ENCODE measurements around the gene HS3ST5. TPM values are rescaled to one million over a fixed set of nuclear protein-coding genes. Genes with fewer than 3 reads are reported as not detected.

Gene HS3ST5
- total RNA-seq, 2 donors from 2014 or later = not detected

DNA sequence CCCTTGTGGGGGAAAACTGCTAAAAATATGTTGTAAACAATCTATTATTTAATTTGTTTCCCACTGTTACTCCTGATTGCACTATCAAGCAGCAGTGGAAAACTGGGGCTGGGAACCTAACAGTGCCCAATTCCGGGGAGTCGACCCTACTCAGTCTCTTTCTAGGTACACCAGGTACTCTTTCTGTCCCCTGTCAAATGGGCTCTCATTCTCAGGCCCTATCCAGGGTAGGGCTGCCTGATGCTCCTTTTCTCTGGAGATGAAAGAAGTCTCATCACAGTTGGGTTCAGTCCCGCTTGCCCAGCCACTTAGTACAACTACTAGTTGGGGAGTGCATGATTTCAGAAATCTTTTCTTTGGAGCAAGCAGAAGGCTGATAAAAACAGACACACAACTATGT is 52.0 kb downstream of the HS3ST5 start:
- H3K4me3 ChIP-seq = no peak overlapping the region
- ATAC-seq (ENCODE audit: insufficient number of reproducible peaks, low FRiP score, low read depth) = no peak
- H3K27me3 ChIP-seq (replicated peaks; ENCODE audit: insufficient read depth) = no peaks in the 10 kb centered on the region
- H3K36me3 ChIP-seq = no peaks in the 10 kb centered on the region
- no peak overlapping the region for H3K27ac ChIP-seq
- TF ChIP-seq, protein P1, sequence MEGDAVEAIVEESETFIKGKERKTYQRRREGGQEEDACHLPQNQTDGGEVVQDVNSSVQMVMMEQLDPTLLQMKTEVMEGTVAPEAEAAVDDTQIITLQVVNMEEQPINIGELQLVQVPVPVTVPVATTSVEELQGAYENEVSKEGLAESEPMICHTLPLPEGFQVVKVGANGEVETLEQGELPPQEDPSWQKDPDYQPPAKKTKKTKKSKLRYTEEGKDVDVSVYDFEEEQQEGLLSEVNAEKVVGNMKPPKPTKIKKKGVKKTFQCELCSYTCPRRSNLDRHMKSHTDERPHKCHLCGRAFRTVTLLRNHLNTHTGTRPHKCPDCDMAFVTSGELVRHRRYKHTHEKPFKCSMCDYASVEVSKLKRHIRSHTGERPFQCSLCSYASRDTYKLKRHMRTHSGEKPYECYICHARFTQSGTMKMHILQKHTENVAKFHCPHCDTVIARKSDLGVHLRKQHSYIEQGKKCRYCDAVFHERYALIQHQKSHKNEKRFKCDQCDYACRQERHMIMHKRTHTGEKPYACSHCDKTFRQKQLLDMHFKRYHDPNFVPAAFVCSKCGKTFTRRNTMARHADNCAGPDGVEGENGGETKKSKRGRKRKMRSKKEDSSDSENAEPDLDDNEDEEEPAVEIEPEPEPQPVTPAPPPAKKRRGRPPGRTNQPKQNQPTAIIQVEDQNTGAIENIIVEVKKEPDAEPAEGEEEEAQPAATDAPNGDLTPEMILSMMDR (IDR thresholded peaks at IDR 0.05) = no peak
- no peaks in the 10 kb centered on the region for H3K4me1 ChIP-seq (ENCODE audit: control insufficient read depth in 1 of 2, low read depth in 2 of 2)
- no peaks in the 10 kb centered on the region for H3K9me3 ChIP-seq
- DNase-seq (ENCODE audit: low spot score) = no peak

DNA sequence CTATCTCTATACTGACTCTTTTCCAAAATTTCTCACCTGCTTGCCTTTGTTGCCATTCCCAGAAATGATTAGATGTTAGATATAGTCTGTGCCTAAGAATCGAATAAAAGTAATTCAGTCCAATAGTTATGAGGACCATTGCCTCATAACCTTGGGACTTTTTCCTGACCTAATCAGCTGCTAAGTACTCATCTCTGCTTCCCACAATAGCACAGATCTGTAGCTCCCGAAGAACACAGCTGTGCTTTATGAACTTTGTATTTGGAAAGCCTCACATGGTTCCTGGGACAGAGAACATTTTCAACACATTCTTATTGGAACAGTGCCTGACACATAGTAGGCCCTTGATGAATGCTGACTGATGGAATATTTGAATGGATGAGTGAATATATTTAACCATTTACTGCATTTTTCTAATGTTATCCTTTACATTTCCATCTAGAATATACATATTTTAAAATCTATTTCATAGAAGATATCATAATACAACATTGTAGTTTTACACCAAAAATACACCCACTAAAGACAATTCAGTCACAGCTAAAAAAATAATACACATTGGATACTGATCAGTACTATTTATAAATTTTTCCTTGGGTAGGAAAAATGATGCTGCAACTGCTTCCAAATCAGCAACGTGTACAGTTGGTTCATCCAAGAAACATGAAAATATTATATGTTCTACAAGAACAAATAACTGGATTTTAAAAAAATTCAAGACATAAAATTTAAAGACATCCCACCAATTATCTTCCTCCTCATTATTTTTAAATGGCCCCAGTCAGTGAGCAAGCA is 53.9 kb downstream of the HS3ST5 start:
- TF ChIP-seq, protein P1 (IDR thresholded peaks at IDR 0.05) = no peak
- Histone ChIP-seq H3K27me3 (replicated peaks; ENCODE audit: insufficient read depth) (no peaks in the 10 kb centered on the region), H3K9me3 (no peaks in the 10 kb centered on the region), H3K36me3 (no peaks in the 10 kb centered on the region), H3K4me1 (ENCODE audit: control insufficient read depth in 1 of 2, low read depth in 2 of 2) (no peaks in the 10 kb centered on the region), H3K27ac (no peak overlapping the region), H3K4me3 (no peak overlapping the region)
- no peak for DNase-seq (ENCODE audit: low spot score)
- no peak for ATAC-seq (ENCODE audit: insufficient number of reproducible peaks, low FRiP score, low read depth)

DNA sequence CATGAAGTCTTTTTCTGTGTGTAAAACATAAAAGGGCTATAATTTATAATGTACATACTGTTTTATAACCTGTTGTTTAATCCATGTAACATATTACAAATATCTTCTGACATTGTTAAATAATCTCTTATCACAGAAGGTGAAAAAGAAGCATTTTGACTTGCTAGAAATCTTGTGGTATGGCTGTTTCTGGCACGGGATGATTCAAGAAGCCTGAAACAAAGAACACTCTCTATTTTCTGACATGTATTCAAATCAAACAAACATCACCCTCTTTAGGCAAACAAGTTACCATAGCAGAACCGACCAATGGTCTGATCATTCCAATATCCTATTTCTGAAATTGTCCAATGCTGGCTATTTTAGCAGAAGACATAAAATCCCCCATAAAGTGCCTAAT is 55.4 kb downstream of the HS3ST5 start:
- H3K36me3 ChIP-seq = no peaks in the 10 kb centered on the region
- H3K27me3 ChIP-seq (replicated peaks; ENCODE audit: insufficient read depth) = no peaks in the 10 kb centered on the region
- DNase-seq (ENCODE audit: low spot score) = no peak
- no peak for ATAC-seq (ENCODE audit: insufficient number of reproducible peaks, low FRiP score, low read depth)
- H3K9me3 ChIP-seq = no peaks in the 10 kb centered on the region
- TF ChIP-seq, protein P1 (IDR thresholded peaks at IDR 0.05) = no peak
- H3K4me1 ChIP-seq (ENCODE audit: control insufficient read depth in 1 of 2, low read depth in 2 of 2) = no peaks in the 10 kb centered on the region
- H3K4me3 ChIP-seq = no peak overlapping the region
- no peak overlapping the region for H3K27ac ChIP-seq

DNA sequence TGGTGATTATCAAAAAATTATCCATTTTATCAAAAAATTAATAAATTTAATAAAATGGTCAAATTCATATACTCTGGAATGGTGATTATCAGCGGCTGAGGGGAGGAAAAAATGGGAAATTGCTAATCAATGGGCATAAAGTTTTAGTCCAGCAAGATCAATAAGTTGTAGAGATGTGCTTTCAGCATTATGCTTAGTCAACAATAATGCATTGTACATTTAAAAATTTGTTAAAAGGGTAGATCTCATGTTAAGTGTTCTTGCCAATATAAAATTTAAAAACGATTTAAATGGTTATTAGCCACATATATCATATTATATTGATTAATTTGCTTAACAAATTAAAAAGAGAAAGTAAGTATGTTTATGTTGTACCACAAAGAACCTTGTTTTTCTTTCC is 56.6 kb downstream of the HS3ST5 start:
- Histone ChIP-seq H3K4me1 (ENCODE audit: control insufficient read depth in 1 of 2, low read depth in 2 of 2) (no peaks in the 10 kb centered on the region), H3K36me3 (no peaks in the 10 kb centered on the region), H3K27ac (no peak overlapping the region), H3K4me3 (no peak overlapping the region), H3K27me3 (replicated peaks; ENCODE audit: insufficient read depth) (no peaks in the 10 kb centered on the region), H3K9me3 (no peaks in the 10 kb centered on the region)
- DNase-seq (ENCODE audit: low spot score) (no peak), ATAC-seq (ENCODE audit: insufficient number of reproducible peaks, low FRiP score, low read depth) (no peak)
- TF ChIP-seq, protein P1 (IDR thresholded peaks at IDR 0.05) = no peak

DNA sequence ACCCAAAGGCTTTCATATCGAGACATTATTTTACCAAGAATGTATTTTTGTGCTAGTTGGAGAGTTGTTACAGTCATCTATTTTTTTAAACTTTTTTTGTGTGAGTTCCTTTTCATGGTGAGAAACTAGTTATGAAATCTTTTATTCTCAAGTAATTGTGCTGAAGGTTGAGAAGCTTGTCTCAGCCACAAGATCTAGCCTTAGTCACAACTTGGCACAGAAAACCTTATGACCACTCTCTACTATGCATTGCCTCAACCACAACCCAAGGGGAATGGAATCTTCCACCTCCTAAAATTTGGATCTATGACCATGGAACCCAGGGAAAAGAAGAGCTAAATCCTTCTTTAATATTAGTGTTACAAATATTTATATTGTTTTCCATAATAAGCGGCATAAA is 58.5 kb downstream of the HS3ST5 start:
- Histone ChIP-seq H3K27me3 (replicated peaks; ENCODE audit: insufficient read depth) (no peaks in the 10 kb centered on the region), H3K9me3 (no peaks in the 10 kb centered on the region), H3K4me3 (no peak overlapping the region), H3K36me3 (no peaks in the 10 kb centered on the region), H3K4me1 (ENCODE audit: control insufficient read depth in 1 of 2, low read depth in 2 of 2) (no peaks in the 10 kb centered on the region), H3K27ac (no peak overlapping the region)
- ATAC-seq (ENCODE audit: insufficient number of reproducible peaks, low FRiP score, low read depth) (no peak), DNase-seq (ENCODE audit: low spot score) (no peak)
- TF ChIP-seq, protein P1 (IDR thresholded peaks at IDR 0.05) = no peak

Measured in thoracic aorta (tissue), 2 donors.